Measurements from ENCODE around the gene IL17RE.

Gene IL17RE

GRCh38 chr3:9946112-9947024 is 43.7 kb downstream of the IL17RE start (continued):
- no peak for TF ChIP-seq ZSCAN18 (tag by site-specific recombination; IDR thresholded peaks at IDR 0.05)
- TF ChIP-seq ZNF292 (tag by site-specific recombination; IDR thresholded peaks at IDR 0.05; ENCODE audit: borderline replicate concordance, low read depth): no peak
- peak; percentile 28; the same call in 1 of the 2 replicates for TF ChIP-seq KLF1 (tag by site-specific recombination; IDR thresholded peaks at IDR 0.05)
- no peak for TF ChIP-seq ZNF214 (tag by site-specific recombination; IDR thresholded peaks at IDR 0.05; ENCODE audit: borderline replicate concordance)
- TF ChIP-seq ZFP37 (tag by site-specific recombination; IDR thresholded peaks at IDR 0.05): no peak
- TF ChIP-seq GLIS1 (tag by site-specific recombination; IDR thresholded peaks at IDR 0.05): peak; percentile 55; the same call in 1 of the 2 replicates
- TF ChIP-seq ZBTB17 (tag by site-specific recombination; IDR thresholded peaks at IDR 0.05): peak; percentile 68; the same call in 1 of the 2 replicates
- TF ChIP-seq ZNF501 (tag by site-specific recombination; IDR thresholded peaks at IDR 0.05): peak; percentile 81; the same call in 1 of the 2 replicates
- no peak for TF ChIP-seq ZNF426 (tag by site-specific recombination; IDR thresholded peaks at IDR 0.05)
- no peak for TF ChIP-seq ZFP3 (tag by site-specific recombination; IDR thresholded peaks at IDR 0.05; ENCODE audit: low read depth)
- peak; percentile 60 for TF ChIP-seq PBX3 (CRISPR knock-in tag; IDR thresholded peaks at IDR 0.05)
- TF ChIP-seq ZNF10 (tag by site-specific recombination; IDR thresholded peaks at IDR 0.05): peak; percentile 25; the same call in 1 of the 2 replicates
- no peak for TF ChIP-seq ZNF621 (tag by site-specific recombination; IDR thresholded peaks at IDR 0.05)
- no peak for TF ChIP-seq ZNF37A (tag by site-specific recombination; IDR thresholded peaks at IDR 0.05)
- TF ChIP-seq ZNF48 (tag by site-specific recombination; IDR thresholded peaks at IDR 0.05): no peak
- no peak for TF ChIP-seq ZSCAN23 (tag by site-specific recombination; IDR thresholded peaks at IDR 0.05)
- TF ChIP-seq, protein P1, sequence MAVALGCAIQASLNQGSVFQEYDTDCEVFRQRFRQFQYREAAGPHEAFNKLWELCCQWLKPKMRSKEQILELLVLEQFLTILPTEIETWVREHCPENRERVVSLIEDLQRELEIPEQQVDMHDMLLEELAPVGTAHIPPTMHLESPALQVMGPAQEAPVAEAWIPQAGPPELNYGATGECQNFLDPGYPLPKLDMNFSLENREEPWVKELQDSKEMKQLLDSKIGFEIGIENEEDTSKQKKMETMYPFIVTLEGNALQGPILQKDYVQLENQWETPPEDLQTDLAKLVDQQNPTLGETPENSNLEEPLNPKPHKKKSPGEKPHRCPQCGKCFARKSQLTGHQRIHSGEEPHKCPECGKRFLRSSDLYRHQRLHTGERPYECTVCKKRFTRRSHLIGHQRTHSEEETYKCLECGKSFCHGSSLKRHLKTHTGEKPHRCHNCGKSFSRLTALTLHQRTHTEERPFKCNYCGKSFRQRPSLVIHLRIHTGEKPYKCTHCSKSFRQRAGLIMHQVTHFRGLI (tag by site-specific recombination; IDR thresholded peaks at IDR 0.05): no peak
- TF ChIP-seq, protein P2, sequence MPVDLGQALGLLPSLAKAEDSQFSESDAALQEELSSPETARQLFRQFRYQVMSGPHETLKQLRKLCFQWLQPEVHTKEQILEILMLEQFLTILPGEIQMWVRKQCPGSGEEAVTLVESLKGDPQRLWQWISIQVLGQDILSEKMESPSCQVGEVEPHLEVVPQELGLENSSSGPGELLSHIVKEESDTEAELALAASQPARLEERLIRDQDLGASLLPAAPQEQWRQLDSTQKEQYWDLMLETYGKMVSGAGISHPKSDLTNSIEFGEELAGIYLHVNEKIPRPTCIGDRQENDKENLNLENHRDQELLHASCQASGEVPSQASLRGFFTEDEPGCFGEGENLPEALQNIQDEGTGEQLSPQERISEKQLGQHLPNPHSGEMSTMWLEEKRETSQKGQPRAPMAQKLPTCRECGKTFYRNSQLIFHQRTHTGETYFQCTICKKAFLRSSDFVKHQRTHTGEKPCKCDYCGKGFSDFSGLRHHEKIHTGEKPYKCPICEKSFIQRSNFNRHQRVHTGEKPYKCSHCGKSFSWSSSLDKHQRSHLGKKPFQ (tag by site-specific recombination; IDR thresholded peaks at IDR 0.05): no peak
- TF ChIP-seq ZBTB7A (tag by site-specific recombination; IDR thresholded peaks at IDR 0.05; ENCODE audit: low read depth): no peak
- no peak for TF ChIP-seq ZSCAN16 (tag by site-specific recombination; IDR thresholded peaks at IDR 0.05)
- TF ChIP-seq ZNF211 (tag by site-specific recombination; IDR thresholded peaks at IDR 0.05; ENCODE audit: low read depth): no peak
- TF ChIP-seq ZNF274 (IDR thresholded peaks at IDR 0.05; ENCODE audit: low read length): no peak
- TF ChIP-seq ZNF274 (tag by site-specific recombination; IDR thresholded peaks at IDR 0.05; ENCODE audit: borderline replicate concordance): no peak
- TF ChIP-seq SCRT2 (tag by site-specific recombination; IDR thresholded peaks at IDR 0.05): no peak
- peak; percentile 65 for TF ChIP-seq YY1 (tag by site-specific recombination; IDR thresholded peaks at IDR 0.05)
- TF ChIP-seq, protein P3, sequence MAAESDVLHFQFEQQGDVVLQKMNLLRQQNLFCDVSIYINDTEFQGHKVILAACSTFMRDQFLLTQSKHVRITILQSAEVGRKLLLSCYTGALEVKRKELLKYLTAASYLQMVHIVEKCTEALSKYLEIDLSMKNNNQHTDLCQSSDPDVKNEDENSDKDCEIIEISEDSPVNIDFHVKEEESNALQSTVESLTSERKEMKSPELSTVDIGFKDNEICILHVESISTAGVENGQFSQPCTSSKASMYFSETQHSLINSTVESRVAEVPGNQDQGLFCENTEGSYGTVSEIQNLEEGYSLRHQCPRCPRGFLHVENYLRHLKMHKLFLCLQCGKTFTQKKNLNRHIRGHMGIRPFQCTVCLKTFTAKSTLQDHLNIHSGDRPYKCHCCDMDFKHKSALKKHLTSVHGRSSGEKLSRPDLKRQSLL (tag by site-specific recombination; IDR thresholded peaks at IDR 0.05): no peak
- TF ChIP-seq ZNF629 (tag by site-specific recombination; IDR thresholded peaks at IDR 0.05): 0 out of 2 replicates have a peak, but pooled peaks have one; percentile 22
- no peak for TF ChIP-seq ZNF830 (tag by site-specific recombination; IDR thresholded peaks at IDR 0.05; ENCODE audit: low read depth)
- no peak for TF ChIP-seq ZNF112 (tag by site-specific recombination; IDR thresholded peaks at IDR 0.05)
- TF ChIP-seq, protein P4, sequence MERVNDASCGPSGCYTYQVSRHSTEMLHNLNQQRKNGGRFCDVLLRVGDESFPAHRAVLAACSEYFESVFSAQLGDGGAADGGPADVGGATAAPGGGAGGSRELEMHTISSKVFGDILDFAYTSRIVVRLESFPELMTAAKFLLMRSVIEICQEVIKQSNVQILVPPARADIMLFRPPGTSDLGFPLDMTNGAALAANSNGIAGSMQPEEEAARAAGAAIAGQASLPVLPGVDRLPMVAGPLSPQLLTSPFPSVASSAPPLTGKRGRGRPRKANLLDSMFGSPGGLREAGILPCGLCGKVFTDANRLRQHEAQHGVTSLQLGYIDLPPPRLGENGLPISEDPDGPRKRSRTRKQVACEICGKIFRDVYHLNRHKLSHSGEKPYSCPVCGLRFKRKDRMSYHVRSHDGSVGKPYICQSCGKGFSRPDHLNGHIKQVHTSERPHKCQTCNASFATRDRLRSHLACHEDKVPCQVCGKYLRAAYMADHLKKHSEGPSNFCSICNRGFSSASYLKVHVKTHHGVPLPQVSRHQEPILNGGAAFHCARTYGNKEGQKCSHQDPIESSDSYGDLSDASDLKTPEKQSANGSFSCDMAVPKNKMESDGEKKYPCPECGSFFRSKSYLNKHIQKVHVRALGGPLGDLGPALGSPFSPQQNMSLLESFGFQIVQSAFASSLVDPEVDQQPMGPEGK (tag by site-specific recombination; IDR thresholded peaks at IDR 0.05): 0 out of 2 replicates have a peak, but pooled peaks have one; percentile 43
